ENCODE data around the gene ADH5. TPM values are rescaled to one million over a fixed set of nuclear protein-coding genes. Genes with fewer than 3 reads are reported as not detected.
"Not testable (repeated sequence)": the region's sequence is repeated elsewhere in the genome, so short reads cannot be mapped to it uniquely, and the experiment has no call there.

The ADH5 gene
- 232 TPM for polyA plus RNA-seq (2013, experiment 1 of 2)
- 236 TPM for polyA plus RNA-seq (2013, experiment 2 of 2)

DNA sequence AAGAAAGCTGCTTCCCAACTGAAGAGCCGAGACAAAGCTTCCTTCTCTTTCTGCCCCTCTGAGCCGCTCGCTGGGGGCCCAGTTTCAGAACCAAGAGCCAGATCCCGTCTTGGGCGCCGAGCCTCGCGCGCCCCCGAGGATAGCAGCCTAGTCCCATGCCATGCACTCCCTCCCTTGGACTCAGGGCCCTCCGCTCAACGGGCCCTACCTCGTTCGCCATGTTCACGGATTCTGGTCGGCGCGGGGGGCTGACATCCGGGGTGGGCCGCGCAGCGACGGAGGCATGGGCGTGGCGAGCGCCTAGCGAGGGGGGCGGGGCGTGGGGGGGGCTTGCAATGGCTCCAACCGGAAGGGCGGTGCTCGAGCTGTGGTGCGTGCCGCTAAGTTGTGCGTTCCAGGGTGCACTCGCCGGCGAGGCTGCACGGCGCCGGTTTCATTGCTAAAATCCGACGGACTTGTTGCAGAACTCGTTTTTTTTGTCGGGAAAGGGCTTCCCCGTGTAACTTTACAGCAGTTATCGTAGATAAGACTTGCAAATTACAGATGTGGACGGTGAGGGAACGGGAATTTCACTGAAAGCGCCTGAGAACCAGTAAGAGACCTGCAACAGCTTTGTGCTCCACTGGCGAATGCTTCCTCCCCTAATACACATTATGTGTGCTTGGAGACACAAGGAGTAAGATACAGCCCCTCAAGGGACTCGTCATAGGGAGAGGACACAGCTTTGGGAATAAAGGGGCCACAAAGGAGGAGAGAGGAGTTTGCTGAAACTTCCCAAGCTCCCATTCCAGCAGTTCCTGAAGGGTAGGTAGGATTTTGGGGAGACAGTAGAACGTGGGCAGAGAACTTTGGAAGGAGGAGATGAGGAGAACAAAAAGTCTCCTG, at the start of gene ADH5:
ADH5 (minus strand) TSS at position 308 of the 885 bp plus-strand sequence; CDS start at position 220, 88 bp downstream.
- under 1% methylated on average over 52 of the region's 53 CpGs for WGBS
- no peaks in the 10 kb centered on the region for H3K27me3 ChIP-seq (ENCODE audit: insufficient read depth, low read length)
- peak within 1 kb of the TSS; percentile 97 for H3K9ac ChIP-seq (ENCODE audit: low read depth, low read length)
- H3K9me3 ChIP-seq (ENCODE audit: insufficient read depth, low read depth, low read length) = no peaks in the 10 kb centered on the region
- peaks cover 25% of the 10 kb centered on the region for H3K4me1 ChIP-seq (ENCODE audit: insufficient read depth, low read length)
- peak within 1 kb of the TSS; percentile 83 for H3K4me3 ChIP-seq (ENCODE audit: low read length)
- H3K27ac ChIP-seq (ENCODE audit: low read depth, low read length) = peak within 1 kb of the TSS; percentile 90
- peaks cover 20% of the 10 kb centered on the region for H3K36me3 ChIP-seq (ENCODE audit: insufficient read depth, low read length)

DNA sequence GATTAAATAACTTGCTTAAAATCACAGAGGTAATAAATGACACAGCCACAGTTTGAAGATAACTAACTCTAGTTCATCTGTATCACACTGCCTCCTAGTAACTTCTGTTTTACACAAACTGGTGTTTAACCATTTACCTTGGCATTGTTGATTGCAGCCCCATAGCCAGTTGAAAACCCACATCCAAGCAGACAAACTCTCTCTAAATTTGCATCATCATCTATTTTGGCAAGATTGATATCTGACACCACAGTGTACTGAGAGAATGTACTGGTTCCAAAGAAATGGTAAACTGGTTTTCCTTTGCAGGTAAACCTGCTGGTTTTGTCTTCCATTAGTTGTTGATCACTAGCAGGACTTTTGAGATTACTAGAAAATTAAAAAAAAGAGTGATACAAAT, 47.7 kb upstream of the ADH5 start:
- H3K4me3 ChIP-seq (ENCODE audit: low read length) = no peak overlapping the region
- H3K27me3 ChIP-seq (ENCODE audit: insufficient read depth, low read length) = no peaks in the 10 kb centered on the region
- no peaks in the 10 kb centered on the region for H3K36me3 ChIP-seq (ENCODE audit: insufficient read depth, low read length)

DNA sequence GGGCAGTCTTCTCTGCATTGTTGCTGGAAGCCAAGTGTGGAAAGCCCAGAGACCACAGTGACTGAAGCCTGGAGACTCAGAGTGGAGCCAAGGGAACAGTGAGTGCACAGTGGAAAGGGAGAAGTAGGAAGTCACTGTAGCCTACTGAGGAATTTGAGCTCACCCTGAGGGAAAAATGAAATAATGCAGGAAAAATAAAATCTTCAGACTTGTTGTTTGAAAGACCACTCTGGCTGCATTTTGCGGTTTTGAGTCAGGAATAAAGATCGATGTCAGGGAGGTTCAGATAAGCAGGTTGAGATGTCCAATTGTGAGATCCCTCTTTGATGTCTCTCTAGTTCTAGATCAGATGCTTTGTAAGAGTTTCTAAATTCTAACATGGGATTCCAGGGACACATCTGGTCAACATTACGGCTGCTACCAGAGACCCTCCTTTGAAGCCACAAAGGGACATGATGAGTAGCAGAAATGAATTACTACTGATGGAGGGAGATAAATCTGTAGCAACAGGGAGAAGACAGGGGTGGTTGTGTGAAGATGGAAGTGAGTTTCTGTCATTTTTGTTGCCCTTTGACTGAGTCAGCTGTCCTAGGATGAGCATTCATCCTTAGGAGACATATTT, 47.1 kb upstream of the ADH5 start:
- no peaks in the 10 kb centered on the region for H3K4me1 ChIP-seq (ENCODE audit: insufficient read depth, low read length)
- WGBS = 63% methylated on average over 3 of the region's 3 CpGs
- no peaks in the 10 kb centered on the region for H3K9me3 ChIP-seq (ENCODE audit: insufficient read depth, low read depth, low read length)
- no peak overlapping the region for H3K27ac ChIP-seq (ENCODE audit: low read depth, low read length)
- no peak overlapping the region for H3K4me3 ChIP-seq (ENCODE audit: low read length)
- no peaks in the 10 kb centered on the region for H3K27me3 ChIP-seq (ENCODE audit: insufficient read depth, low read length)
- H3K9ac ChIP-seq (ENCODE audit: low read depth, low read length) = no peak overlapping the region
- no peaks in the 10 kb centered on the region for H3K36me3 ChIP-seq (ENCODE audit: insufficient read depth, low read length)

More for the DNA sequence above, 47.7 kb upstream of the ADH5 start:
- Histone ChIP-seq H3K9ac (ENCODE audit: low read depth, low read length) (no peak overlapping the region), H3K9me3 (ENCODE audit: insufficient read depth, low read depth, low read length) (no peaks in the 10 kb centered on the region), H3K4me1 (ENCODE audit: insufficient read depth, low read length) (no peaks in the 10 kb centered on the region), H3K27ac (ENCODE audit: low read depth, low read length) (no peak overlapping the region)

DNA sequence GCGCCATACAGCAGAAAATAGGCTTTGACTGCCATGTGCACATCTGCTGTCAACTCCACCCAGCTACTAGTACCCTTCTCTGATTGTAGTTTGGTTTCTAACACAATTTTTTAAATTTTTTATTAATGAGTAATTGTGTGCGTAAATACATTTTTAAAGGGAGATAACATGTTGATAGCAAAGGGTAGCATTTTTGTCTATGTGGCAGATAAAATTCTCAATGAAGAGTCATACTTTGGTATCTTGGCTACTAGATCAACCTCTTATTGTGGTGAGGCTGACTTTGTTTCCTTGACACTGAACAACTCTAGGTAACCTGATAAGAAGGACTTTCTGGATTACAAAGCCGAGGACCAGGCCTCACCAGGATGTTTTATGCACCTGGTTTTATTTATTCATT, 46.0 kb upstream of the ADH5 start:
- Histone ChIP-seq H3K27me3 (ENCODE audit: insufficient read depth, low read length) (no peaks in the 10 kb centered on the region), H3K36me3 (ENCODE audit: insufficient read depth, low read length) (no peaks in the 10 kb centered on the region), H3K9me3 (ENCODE audit: insufficient read depth, low read depth, low read length) (peaks cover 9% of the 10 kb centered on the region; the same call in 1 of the 2 replicates), H3K9ac (ENCODE audit: low read depth, low read length) (no peak overlapping the region), H3K4me1 (ENCODE audit: insufficient read depth, low read length) (no peaks in the 10 kb centered on the region), H3K4me3 (ENCODE audit: low read length) (no peak overlapping the region), H3K27ac (ENCODE audit: low read depth, low read length) (no peak overlapping the region)
- WGBS = 94% methylated on average over 3 of the region's 3 CpGs

DNA sequence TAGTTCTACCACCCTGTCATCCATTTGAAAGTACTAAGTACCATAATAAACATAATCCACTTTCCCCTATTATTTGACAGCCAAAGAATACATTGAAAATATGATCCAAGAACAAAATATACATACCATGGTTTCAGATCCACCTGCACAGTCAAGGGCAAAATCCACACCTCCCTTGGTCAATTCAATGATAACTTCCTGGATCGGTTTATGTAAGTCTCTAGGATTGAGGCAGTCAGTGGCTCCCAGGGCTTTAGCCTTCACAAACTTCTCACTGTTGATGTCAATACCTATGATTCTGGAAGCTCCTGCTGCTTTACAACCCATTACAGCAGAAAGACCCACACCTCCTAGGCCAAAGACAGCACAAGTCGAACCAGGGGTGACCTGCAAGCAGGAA, 42.8 kb upstream of the ADH5 start:
- H3K9ac ChIP-seq (ENCODE audit: low read depth, low read length) = no peak overlapping the region
- no peak overlapping the region for H3K4me3 ChIP-seq (ENCODE audit: low read length)
- H3K27me3 ChIP-seq (ENCODE audit: insufficient read depth, low read length) = no peaks in the 10 kb centered on the region
- no peaks in the 10 kb centered on the region for H3K36me3 ChIP-seq (ENCODE audit: insufficient read depth, low read length)
- H3K27ac ChIP-seq (ENCODE audit: low read depth, low read length) = no peak overlapping the region
- WGBS = 93% methylated on average over 1 of the region's 2 CpGs
- H3K9me3 ChIP-seq (ENCODE audit: insufficient read depth, low read depth, low read length) = peaks cover 24% of the 10 kb centered on the region
- no peaks in the 10 kb centered on the region for H3K4me1 ChIP-seq (ENCODE audit: insufficient read depth, low read length)

DNA sequence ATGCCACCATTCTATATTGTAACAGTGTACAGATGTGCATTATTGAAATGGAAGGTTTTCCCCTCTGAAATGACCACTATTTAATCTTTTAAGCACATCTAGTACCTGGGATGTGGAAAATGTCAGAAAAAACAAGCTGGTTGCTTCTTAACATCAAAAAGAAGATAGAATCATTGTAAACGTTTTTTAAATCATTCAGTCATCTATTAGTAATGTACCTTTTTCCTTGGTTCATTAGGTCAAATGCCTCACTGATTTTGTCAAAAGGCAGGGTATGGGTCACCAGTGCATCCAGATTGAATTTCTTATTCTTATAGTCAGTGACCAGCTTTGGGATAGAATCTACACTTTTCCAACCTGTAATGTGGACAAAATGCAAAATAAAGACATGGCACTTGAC, 37.8 kb upstream of the ADH5 start:
- H3K27ac ChIP-seq (ENCODE audit: low read depth, low read length) = no peak overlapping the region
- WGBS = 90% methylated on average over 1 of the region's 1 CpG

DNA sequence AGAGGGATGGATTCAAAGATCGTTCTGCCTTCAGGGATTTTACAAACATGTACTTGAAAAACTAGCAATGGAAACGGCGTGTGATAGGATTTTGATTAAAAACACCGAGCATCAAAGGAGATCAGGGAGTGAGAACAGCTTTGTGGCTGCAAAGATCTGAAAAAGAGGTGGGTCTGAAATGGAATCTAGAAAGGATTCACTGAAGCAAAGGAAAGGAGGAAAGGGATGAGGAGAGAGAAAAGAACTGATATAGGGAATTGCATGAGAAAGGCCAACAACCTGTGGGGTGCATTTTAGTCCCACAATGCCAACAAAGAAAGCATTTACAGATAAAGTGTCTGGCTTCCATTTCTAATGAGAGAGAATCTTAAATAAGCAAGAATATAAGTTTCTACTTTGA, 32.4 kb upstream of the ADH5 start:
- Histone ChIP-seq H3K9ac (ENCODE audit: low read depth, low read length) (no peak overlapping the region), H3K36me3 (ENCODE audit: insufficient read depth, low read length) (no peaks in the 10 kb centered on the region), H3K4me3 (ENCODE audit: low read length) (no peak overlapping the region), H3K9me3 (ENCODE audit: insufficient read depth, low read depth, low read length) (0 out of 2 replicates have a peak, but pooled peaks cover 3% of the 10 kb centered on the region), H3K27ac (ENCODE audit: low read depth, low read length) (no peak overlapping the region), H3K27me3 (ENCODE audit: insufficient read depth, low read length) (no peaks in the 10 kb centered on the region), H3K4me1 (ENCODE audit: insufficient read depth, low read length) (no peaks in the 10 kb centered on the region)
- WGBS = 83% methylated on average over 4 of the region's 4 CpGs

More for the DNA sequence above, 37.8 kb upstream of the ADH5 start:
- no peak overlapping the region for H3K4me3 ChIP-seq (ENCODE audit: low read length)
- peaks cover 24% of the 10 kb centered on the region for H3K9me3 ChIP-seq (ENCODE audit: insufficient read depth, low read depth, low read length)
- H3K27me3 ChIP-seq (ENCODE audit: insufficient read depth, low read length) = no peaks in the 10 kb centered on the region
- no peaks in the 10 kb centered on the region for H3K36me3 ChIP-seq (ENCODE audit: insufficient read depth, low read length)
- no peaks in the 10 kb centered on the region for H3K4me1 ChIP-seq (ENCODE audit: insufficient read depth, low read length)
- H3K9ac ChIP-seq (ENCODE audit: low read depth, low read length) = no peak overlapping the region

DNA sequence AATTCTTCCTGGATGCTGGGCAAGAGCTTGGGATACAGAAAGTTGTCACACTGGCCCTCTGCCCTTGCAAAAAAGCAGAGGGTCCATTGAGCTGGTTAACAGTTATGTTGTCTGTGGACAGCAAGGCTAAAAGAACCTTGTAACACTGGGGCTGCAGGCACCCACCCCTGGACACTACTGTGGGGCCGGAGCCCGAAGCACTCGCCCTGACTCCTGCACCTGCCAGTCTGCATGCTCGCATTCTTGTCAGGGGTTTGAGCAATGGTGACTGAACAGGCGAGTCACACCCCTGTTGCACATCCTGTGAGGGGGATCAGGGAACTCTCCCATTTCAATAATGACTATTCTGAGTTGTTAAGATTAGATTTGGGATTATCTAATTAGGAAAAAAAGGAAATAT, 31.9 kb upstream of the ADH5 start:
- no peaks in the 10 kb centered on the region for H3K4me1 ChIP-seq (ENCODE audit: insufficient read depth, low read length)
- 89% methylated on average over 5 of the region's 5 CpGs for WGBS
- no peaks in the 10 kb centered on the region for H3K36me3 ChIP-seq (ENCODE audit: insufficient read depth, low read length)
- no peak overlapping the region for H3K27ac ChIP-seq (ENCODE audit: low read depth, low read length)
- 0 out of 2 replicates have a peak, but pooled peaks cover 3% of the 10 kb centered on the region for H3K9me3 ChIP-seq (ENCODE audit: insufficient read depth, low read depth, low read length)
- no peak overlapping the region for H3K4me3 ChIP-seq (ENCODE audit: low read length)
- H3K9ac ChIP-seq (ENCODE audit: low read depth, low read length) = no peak overlapping the region
- no peaks in the 10 kb centered on the region for H3K27me3 ChIP-seq (ENCODE audit: insufficient read depth, low read length)

DNA sequence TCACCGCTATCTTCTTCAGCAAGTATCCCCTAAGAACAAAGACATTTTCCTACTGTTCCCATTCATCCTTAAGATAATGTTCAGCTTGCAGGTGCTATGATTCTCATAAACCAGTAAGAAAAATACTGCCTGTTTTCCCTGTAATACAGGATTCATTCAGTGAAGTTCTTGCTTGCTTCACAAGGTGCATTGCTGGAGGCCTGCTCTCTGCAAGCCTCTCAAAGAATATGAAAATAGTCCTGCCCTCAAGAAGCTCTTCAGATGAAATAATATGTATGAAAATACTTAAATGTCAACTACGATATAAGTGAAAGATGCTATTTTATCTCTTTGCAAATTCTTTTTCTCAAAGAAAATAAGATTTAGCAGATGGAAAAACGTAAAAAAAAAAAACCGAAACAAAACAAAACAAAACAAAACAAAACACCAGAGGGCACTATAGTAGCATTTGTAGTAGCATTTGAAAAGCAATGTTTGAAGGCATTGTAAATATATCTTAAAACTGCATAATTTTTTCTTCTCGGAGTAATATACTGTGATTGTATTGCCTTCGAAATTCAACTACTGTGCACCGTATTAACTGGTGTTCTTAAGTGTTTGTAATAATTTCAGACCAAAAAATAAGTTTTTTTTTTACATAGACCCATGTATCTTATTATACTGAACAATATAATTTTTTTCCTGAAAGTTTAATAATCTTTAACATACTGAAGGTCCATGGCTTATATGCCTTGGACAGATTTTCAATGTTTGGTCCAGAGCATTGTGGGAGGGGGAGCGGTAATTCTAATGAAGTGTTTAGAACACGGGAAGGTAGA, 29.5 kb upstream of the ADH5 start:
- no peaks in the 10 kb centered on the region for H3K36me3 ChIP-seq (ENCODE audit: insufficient read depth, low read length)
- no peak overlapping the region for H3K27ac ChIP-seq (ENCODE audit: low read depth, low read length)
- H3K9me3 ChIP-seq (ENCODE audit: insufficient read depth, low read depth, low read length) = 0 out of 2 replicates have a peak, but pooled peaks cover 3% of the 10 kb centered on the region
- H3K27me3 ChIP-seq (ENCODE audit: insufficient read depth, low read length) = no peaks in the 10 kb centered on the region
- no peak overlapping the region for H3K4me3 ChIP-seq (ENCODE audit: low read length)
- H3K9ac ChIP-seq (ENCODE audit: low read depth, low read length) = no peak overlapping the region
- no CpG with 5 or more reads among the region's 9 CpGs for WGBS
- no peaks in the 10 kb centered on the region for H3K4me1 ChIP-seq (ENCODE audit: insufficient read depth, low read length)

DNA sequence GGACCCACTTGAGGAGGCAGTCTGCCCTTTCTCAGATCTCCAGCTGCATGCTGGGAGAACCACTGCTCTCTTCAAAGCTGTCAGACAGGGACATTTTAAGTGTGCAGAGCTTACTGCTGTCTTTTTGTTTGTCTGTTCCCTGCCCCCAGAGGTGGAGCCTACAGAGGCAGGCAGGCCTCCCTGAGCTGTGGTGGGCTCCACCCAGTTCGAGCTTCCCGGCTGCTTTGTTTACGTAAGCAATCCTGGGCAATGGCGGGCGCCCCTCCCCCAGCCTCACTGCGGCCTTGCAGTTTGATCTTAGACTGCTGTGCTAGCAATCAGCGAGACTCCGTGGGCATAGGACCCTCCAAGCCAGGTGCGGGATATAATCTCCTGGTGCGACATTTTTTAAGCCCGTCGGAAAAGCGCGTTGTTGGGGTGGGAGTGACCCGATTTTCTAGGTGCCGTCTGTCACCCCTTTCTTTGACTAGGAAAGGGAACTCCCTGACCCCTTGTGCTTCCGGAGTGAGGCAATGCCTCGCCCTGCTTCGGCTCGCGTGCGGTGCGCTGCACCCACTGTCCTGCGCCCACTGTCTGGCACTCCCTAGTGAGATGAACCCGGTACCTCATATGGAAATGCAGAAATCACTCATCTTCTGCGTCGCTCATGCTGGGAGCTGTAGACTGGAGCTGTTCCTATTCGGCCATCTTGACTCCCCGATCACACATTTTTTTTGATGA, 28.7 kb upstream of the ADH5 start:
- not testable (repeated sequence) for H3K27ac ChIP-seq (ENCODE audit: low read depth, low read length); H3K4me1 ChIP-seq (ENCODE audit: insufficient read depth, low read length); H3K36me3 ChIP-seq (ENCODE audit: insufficient read depth, low read length); H3K27me3 ChIP-seq (ENCODE audit: insufficient read depth, low read length); H3K4me3 ChIP-seq (ENCODE audit: low read length); H3K9ac ChIP-seq (ENCODE audit: low read depth, low read length); H3K9me3 ChIP-seq (ENCODE audit: insufficient read depth, low read depth, low read length)
- WGBS = 90% methylated on average over 27 of the region's 29 CpGs

Measured in HUES64 (cell line).